Tibial nerve (tissue), 4 donors: Measurements from ENCODE around the gene TMEM97.

ENCODE experiments used
- CTCF ChIP-seq, 5 experiments: fragments of 200-600 bp in 3 of 5; fragments of 450-650 bp in 2 of 5; sonication (generic) in 3 of 5; IDR thresholded peaks; one replicate each; pipeline ENCODE4 v1.5.1; 2016 to 2019; ENCODE audit warnings: antibody characterized with exemption in 5 of 5, mild to moderate bottlenecking in 3 of 5, moderate library complexity in 2 of 5
- EP300 ChIP-seq, 2 donors: sonication (generic); formaldehyde crosslinking; IDR thresholded peaks; one replicate each; pipeline ENCODE4 v1.6.1; 2017; ENCODE audit warnings: antibody characterized with exemption in 2 of 2, mild to moderate bottlenecking in 1 of 2
- POLR2A ChIP-seq, 2 donors: fragments of 450-650 bp; IDR thresholded peaks; one replicate each; pipeline ENCODE4 v1.6.1; 2017; ENCODE audit warnings: antibody characterized with exemption in 2 of 2, mild to moderate bottlenecking in 2 of 2, moderate library complexity in 2 of 2

GRCh38 chr17:28350271-28350670 lies 31.3 kb downstream of the TMEM97 start:
- TF ChIP-seq POLR2A (IDR thresholded peaks at IDR 0.05), result no peak
- TF ChIP-seq CTCF (IDR thresholded peaks at IDR 0.05), result no peak
- no peak for TF ChIP-seq EP300 (IDR thresholded peaks at IDR 0.05)
